HG03060 (cell line): ENCODE measurements around the gene CEL.
"Not testable (repeated sequence)": the region's sequence is repeated elsewhere in the genome, so short reads cannot be mapped to it uniquely, and the experiment has no call there.

ENCODE experiments used
- ATAC-seq: cut with Tn5 transposase; IDR thresholded peaks from one replicate; pipeline ENCODE4 v1.9.1; 2021; ENCODE audit warnings: low read depth, moderate number of reproducible peaks; ENCODE audit not compliant: unreplicated experiment

The CEL gene

DNA sequence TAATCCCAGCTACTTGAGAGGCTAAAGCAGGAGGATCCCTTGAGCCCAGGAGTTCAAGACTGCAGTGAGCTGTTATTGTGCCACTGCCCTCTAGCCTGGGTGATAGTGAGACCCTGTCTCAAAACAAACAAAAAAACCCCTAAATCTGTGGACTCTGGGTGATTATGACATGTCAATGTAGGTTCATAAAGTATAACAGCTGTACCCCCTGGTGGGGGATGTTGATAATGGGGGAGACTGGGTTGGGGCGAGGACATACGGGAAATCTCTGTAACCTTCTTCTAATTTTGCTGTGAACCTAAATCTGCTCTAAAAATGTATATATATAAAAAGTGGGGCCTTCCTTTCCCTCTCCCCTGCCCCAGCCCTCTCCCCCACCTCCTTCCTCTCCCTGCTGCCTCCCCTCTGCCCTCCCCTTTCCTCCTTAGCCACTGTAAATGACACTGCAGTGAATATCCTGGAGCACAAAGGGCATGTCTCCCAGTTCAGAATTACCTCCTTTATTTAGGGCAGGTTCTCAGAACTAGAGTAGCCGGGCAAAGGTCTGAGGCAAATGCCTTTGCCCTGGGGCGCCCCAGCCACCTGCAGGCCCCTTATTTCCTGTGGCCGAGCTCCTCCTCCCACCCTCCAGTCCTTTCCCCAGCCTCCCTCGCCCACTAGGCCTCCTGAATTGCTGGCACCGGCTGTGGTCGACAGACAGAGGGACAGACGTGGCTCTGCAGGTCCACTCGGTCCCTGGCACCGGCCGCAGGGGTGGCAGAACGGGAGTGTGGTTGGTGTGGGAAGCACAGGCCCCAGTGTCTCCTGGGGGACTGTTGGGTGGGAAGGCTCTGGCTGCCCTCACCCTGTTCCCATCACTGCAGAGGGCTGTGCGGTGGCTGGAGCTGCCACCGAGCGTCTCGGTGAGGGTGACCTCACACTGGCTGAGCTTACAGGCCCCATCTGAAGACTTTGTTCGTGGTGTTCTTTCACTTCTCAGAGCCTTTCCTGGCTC, 19.3 kb downstream of the CEL start:
- not testable (repeated sequence) for ATAC-seq

- ATAC-seq = not testable (repeated sequence)
Observed at GRCh38 chr9:133081957-133082644, 20.3 kb downstream of the CEL start.

- ATAC-seq = not testable (repeated sequence)
Observed at GRCh38 chr9:133083688-133084087, 21.9 kb downstream of the CEL start.

GRCh38 chr9:133086212-133086860, 24.6 kb downstream of the CEL start:
- ATAC-seq = not testable (repeated sequence)

DNA sequence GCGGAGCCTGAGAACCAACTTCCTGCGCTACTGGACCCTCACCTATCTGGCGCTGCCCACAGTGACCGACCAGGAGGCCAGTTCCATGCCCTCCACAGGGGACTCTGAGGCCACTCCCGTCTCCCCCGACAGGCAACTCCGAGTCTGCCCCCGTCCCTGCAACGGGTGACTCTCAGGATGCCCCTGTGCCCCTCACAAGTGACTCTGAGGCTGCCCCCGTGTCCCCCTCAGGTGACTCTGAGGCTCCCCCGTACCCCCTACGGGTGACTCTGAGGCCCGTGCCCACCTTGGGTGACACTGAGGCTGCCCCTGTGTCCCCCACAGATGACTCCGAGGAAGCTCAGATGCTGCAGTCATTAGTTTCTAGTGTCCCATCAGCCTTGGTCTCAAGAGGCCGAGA, 25.1 kb downstream of the CEL start:
- ATAC-seq = no peak

GRCh38 chr9:133087429-133088145, 25.8 kb downstream of the CEL start:
- no peak for ATAC-seq

DNA sequence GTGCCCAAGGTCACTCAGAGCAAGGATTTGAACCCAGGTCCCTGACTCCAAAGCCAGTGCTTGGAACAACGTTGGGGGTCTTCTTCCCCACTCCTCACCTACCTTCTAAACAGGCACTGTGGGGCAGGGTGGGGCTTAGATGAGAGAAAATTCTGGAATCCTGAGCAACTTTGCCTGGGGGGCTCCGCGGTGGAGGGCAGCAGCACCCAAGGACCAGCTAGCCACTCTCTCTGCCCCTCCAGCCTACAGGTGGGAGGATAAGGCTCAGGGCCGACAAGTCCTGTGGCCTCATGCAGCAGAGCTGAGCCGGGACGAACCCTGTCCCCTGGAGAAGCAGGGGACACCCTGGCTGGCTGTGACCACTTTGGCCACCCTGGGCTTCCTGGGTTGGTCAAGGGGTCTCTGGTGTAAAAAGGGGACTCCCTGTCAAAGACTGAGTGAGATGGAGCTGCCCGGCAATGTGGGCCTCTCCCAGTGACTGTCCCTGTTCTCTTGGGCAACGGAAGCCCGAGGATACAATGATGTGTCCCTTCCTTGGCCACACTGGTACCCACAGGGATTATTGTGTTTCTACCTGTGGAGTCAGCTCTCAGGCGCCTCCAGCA, 26.5 kb downstream of the CEL start:
- no peak for ATAC-seq

DNA sequence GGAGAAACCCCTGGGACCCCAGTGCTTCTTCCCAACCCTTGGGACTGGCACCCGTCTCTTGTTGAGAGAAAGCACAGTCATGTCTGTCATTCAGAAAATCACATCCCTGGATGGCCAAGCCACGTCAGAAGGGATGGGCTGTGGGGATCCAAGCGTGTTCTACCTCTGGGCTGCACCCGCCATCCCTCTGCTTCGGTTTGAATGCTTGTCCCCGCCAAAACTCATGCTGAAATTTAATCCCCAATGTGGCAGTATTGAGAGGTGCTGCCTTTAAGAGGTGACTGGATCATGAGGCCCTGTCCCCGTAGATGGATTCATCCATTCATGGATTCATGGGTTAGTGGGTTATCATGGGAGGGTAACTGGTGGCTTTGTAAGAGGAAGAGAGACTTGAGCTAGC, 27.0 kb downstream of the CEL start:
- no peak for ATAC-seq

DNA sequence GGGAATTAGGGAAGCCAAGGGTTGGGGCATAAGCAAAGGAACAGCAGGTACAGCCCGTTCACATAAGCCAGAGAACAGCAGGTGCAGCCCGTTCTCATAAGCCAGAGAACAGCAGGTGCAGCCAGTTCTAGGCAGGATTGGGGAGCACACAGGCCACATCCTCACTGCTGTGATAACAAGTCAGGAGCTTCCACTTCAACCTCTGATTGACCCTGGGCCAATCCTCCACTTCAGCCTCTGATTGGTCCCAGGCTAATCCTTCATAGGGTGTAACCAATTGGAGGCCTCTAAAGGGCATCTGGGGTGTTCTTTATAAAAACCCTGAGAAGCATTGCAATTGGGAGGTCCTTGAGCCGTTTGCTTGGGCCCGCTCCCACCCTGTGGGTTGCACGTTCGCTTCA, 27.5 kb downstream of the CEL start:
- ATAC-seq = no peak

DNA sequence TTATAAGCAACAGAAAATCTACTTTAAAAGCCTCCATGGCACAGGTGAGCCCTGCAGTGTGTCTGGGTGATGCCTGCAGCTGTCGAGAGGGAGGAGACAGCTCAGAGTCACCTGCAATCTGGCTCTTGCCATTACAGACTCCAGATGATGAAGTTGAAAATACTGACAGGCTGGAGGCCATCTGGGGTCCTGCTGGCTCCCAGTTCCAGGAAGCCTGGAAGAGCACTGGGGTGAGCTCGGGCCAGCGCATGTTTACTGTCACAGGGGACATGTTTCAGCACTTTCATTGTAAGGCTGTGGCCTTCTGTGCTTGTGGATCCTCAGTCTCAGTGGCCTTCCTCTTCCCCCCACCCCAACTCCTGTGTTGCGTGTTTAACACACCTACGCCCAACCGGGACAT, 28.4 kb downstream of the CEL start:
- ATAC-seq = no peak

- ATAC-seq = no peak
Observed at GRCh38 chr9:133090752-133091385, 29.1 kb downstream of the CEL start.

DNA sequence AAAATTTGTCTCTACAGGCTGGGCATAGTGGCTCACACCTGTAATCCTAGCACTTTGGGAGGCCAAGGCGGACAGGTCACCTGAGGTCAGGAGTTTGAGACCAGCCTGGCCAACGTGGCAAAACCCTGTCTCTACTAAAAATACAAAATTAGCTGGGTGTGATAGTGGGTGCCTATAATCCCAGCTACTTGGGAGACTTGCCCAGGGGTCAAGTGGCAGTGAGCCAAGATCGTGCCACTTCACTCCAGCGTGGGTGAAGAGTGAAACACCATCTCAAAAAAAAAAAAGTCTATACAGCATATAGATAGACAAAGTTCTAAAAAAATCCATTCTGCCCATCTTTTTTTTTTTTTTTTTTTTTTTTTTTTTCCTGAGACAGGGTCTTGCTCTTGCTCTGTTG, 32.6 kb downstream of the CEL start:
- ATAC-seq = not testable (repeated sequence)

DNA sequence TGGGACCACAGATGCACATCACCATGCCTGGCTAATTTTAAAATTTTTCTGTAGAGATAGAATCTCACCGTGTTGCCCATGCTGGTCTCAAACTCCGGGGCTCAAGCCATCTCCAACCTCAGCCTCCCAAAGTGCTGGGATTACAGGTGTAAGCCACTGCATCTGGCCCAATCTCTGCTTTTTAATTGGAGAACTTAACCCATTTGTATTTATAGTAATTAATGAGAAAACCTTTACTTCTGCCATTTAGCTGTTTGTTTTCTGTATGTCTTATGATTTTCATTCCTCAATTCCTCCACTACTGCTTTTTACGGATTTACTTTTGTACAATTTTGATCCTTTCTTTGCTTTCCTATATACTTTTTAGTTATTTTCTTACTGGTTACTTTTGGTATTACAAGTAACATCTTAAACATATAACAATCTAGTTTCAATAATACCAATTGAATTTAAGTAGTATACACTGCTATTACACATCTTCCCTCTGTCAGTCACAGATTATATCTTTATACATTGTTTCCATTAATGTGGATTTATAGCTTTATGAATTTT, 33.1 kb downstream of the CEL start:
- ATAC-seq = no peak

DNA sequence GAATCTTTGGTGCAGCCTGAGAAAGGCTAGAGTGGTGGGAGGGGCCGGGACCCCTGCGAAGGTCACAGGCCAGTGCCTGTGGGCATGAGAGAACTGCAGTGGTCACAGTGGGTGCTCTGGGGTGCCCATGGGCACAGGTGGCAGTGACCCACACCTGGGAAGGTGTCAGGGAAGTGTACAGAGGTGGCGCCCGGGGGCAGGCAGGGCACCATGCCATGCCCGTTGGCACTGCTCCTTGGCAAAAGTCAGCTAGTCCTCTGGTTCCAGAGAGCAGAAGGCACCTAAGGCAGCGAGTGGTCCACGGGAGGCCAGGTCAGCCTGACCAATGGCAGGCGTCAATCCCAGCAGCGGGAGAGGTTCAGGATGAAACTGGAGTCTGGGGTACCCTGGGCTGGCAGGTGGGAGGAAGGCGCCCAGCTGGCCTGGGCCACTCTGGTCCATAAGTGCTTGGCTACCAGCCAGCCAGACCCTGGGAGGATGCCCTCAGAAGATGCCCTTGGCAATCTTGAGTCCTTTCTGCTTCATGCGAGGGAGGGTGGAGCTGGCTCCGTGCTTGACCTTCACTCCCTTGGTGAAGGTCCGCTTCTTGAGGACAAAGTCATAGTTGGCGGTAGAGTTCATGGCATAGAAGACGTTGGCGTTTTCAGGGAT, 36.4 kb downstream of the CEL start:
- no peak for ATAC-seq

GRCh38 chr9:133098871-133099270, 37.1 kb downstream of the CEL start:
- ATAC-seq = no peak

GRCh38 chr9:133099726-133100505, 38.1 kb downstream of the CEL start:
- ATAC-seq = no peak

DNA sequence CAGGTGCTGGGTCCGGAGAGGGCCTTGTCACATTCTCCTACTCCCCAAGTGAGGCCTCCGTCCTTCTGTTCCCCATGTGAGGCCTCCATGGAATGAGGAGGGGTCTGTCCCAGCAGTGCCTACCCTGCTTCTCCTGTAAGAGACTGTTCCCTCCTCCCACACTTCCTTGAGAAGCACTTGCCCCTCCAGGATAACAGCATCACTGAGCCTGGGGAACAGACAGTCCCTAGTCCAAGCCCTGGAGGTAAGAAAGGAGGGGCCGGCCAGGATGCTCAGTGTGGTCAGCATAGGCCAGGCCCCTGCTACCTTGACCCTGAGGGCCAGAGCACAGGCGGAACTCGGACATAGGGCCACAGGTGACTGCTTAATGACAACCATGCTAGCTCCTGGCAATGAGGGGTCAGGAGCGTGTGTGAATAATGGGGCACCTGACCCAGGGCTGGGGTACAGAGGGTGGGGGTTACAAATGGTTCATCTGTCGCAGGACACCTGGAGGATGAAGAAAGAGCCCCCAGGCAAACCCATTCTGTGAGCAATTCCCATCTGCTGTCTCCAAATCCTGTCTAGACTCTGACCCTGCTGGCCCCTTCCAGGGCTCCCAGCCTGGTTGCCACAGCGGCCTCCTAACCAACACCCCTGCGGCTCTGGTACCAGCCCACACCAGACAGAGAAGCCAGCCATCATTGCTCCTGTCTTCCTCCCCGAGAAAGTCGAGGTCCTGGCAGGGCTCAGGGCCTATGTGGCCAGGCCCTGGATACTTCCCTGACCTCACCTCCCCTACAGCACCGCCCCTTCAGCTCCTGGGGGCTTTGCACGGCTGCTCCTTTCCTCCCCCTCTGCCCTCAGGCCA, 39.0 kb downstream of the CEL start:
- no peak for ATAC-seq
